ELF-1 (cell line): Measurements from ENCODE around the gene LPP.
A peak's percentile ranks its signal among the peaks of the same experiment; 100 is the strongest.

Experiments used
- DNase-seq: peaks from one replicate; pipeline ENCODE4 v3.0.0-alpha.2; 2016; ENCODE audit warnings: low read depth, low spot score

Gene LPP

GRCh38 chr3:188779281-188779980, 625.5 kb downstream of the LPP start:
- DNase-seq, result no peak

DNA sequence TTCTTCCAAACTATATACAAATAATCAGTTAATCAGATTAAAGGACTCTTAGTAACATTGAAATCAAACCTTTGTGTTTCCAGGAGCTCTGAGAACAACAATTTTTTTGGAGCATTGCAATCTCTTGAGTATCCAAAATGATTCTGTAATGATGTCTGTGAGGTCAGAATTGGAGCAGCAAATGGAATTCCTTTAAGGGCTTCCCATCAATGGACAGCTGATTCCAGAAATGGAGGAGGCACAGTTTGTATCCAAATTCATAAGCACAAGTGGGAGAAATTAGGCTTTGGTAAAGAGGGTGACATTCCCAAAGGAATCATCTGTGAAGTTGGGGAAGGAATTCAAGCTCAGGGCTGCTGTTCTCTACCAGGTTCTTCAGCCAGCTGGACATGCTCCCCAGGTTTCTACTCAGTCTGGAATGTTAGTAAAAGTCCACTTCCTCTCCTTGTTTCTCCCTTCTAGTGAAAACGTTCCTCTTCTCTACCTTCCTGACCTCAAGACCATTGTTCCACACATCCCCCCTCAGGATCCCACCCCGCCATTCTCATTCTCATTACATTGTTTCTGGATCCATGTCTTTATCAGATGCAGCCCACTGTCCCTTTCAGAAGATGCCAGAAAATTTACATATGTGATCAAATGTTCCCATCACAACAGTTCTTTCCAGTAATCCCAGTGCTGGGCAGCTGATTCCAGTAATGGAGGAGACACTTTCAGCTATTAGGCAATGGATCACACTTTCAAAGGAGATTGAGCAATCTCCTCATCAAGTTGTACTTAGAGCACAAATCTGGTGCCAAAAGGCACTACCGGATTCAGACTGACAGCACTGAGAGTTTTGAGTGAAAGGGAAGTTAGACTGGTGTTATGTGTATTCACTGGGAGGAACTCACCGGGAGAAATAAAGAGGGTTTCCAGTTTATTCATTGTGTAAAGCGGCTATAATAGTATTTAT, 626.5 kb downstream of the LPP start:
- no peak for DNase-seq

- no peak for DNase-seq
Observed at GRCh38 chr3:188782613-188783124, 628.7 kb downstream of the LPP start.

DNA sequence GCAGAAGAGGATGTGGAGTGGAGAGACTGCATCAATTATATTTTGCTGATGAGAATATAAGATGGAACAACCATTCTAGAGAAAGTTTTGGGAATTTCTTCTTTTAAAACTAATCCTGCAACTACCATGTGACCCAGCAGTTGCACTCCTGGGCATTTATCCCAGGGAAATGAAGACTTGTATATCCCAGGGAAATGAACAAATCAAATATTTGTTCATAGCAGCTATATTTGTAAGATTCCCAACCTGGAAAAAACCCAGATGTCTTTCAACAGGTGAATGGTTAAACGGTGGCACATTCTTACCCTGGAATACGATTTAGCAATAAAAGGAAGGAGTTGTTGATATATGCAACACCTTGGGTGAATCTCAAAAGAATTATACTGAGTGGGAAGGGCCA, 632.5 kb downstream of the LPP start:
- no peak for DNase-seq

- DNase-seq, result no peak
Observed at GRCh38 chr3:188788621-188789081, 634.7 kb downstream of the LPP start.

DNA sequence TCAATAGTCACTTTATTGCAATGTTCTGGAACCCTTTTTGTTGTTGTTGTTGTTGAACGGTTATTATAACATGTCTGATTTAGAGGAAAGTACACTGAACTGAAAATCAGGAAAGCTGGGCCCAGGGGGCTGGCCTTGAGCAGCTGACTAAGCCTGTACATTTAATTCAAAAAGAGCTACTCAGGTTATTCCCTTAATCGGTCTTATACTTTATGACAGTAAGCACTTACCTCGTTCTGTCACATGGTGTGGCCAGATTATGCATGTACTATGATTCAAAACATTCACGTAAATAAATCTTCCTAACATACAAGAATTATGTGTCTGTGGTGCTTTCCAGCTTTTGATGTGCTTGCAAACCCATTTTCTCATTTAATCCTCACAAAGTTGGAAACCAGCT, 635.3 kb downstream of the LPP start:
- no peak for DNase-seq

DNA sequence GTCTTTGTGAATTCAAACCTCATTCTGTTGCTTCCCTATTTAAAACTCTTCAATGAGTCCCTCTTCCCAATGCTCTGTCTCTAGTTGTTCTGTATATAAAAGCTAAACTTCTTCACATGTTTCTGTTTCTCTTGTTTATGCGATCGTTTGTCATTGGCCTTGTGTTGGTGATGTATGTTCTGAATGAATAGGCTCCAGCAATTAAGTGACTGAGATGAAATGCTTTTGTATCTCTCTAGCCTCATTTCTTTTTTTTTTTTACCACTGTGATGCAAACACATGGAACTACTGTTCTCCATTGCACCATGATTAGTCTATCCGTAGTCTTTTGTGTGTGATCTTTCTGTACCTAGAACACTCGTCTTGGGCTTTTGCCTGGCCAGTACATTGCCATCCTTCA, 637.4 kb downstream of the LPP start:
- DNase-seq, result no peak

DNA sequence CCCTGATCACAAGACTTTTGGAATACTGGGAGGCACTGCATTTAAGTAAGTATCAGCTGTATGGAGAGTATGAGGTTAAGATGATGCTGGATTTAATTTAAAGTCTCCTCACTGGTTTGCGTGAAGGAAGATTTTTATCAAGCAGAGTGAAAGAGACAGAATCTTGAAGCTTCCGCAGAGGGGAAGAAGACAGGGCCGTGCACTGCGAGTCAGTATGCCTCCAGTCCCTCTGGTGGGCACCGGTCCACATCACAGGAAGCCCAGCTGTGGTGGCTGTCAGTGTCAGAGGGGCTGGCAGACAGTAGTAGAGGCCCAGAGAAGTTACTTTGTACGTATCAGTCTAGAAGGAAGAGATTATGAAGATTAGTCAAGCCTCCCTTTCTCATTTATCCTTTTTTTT, 638.8 kb downstream of the LPP start:
- DNase-seq, result peak; percentile 16

DNA sequence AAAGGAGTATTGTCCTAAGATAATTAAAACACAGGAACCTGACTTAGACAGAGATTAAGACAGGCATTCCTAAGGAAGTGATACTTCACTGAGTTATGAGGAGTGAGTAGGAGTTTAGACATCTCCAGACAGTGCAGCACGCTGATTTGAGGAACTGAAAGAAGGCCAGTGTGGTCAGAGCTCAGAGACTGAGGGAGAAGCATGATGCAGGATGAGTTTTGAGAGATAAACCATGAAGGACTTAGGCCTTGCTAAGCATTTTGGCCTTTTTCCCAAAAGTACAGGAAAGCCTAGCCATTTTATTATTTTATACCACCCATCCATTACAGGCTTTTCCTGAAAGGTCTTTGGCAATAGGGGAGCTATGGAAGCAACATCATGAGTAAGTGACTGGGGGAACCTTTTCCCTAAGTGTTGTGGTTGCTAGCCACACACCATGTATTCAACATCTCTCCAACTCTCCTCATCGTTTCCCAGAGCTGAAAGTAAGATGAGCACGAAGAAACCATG, 642.2 kb downstream of the LPP start:
- DNase-seq, result no peak

DNA sequence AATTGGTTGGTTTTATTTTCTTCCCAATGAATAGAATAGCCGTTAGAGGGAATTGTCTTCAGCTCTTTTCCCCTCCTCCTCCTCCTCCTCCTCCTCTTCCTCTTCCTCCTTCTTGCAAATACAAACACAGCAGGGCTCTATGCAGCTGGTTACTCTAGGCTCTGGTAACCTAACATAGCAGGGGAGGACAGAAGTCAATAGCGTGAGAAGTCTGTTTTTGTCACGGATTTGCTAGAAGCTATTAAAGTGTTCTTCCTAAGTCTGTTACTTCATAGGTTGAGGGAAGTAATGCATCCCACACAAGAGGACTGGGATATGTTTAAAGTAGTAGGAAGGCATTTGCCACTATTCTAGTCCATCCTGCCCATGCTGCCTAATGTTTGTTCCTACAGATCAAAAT, 643.1 kb downstream of the LPP start:
- DNase-seq, result no peak

DNA sequence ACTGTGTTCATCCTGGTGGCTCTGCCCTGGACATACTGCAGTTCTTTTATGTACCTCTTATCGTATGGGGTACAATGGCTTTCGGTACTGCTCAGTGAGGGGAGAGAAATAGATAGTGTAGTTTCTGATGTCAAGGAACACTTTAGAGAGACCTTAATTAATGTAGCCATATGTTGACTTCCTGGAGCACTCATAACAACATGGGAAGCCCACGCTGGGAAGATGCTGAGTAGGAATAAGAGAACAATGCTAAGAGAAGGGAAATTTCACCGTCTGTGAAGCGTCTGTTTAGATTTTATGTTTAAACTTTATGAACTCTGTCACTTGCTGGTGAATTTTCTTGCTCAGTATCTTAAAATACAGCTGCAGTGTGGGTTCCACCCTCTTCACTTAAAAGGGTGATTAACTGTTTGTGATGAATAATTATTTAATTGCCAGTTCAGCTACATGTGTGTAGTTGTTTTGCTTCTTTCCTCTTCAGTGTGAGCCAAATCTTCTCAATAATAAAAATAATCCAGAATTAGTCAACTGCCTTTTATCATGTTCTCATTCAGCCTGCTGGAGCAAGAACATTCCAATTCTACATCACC, 644.7 kb downstream of the LPP start:
- DNase-seq, result no peak

DNA sequence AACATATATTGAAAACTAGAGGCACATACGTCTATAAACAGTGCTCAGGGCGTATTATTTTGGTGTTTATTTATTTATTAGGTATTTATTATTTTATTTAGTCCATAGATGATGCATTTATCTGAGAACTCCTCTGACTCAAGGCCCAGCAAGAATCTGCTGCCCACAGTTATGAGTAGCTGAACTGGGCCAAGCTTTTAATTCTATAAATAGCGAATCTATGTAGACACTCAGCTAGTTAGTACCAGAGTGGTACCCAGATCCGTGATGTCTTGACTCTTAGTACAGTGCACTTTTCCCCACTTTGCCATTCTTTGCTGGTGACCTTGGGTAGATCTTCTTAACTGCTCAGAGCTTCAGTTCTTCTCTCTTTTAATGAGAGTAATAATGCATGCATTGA, 647.4 kb downstream of the LPP start:
- DNase-seq, result no peak

DNA sequence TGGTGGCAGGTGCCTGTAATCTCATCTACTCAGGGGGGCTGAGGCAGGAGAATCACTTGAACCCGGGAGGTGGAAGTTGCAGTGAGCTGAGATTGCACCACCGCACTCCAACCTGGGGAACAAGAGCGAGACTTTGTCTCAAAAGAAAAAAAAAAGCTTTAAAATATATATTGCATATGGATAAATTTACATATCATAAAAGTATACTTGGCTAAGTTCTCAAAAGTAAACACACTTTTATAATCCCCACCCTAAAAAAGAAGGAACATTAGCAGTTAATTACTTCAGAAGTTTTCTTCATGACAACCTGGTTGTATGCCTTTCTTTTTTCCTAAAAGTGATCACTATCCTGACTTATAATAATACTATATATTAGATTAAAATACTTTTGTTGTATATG, 648.7 kb downstream of the LPP start:
- DNase-seq, result no peak

DNA sequence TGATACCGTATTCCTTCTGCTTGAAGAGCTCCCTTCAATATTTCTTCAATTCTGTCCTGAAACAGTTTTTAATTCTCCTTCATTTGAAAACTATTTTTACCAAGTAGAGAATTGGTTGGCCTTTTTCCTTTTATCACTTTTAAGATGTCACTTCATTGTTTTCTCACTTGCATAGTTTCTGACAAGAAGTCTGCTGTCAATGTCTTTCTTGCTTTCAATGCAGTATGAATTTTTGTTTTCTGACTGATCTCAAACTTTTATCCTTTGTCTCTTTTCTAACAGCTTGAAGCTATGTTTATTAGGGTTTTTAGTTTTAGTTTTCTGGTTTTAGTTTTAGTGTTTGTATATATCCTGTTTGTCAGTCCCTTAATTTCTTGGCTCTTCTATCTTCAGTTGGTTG, 653.0 kb downstream of the LPP start:
- no peak for DNase-seq

GRCh38 chr3:188812198-188812597, 658.2 kb downstream of the LPP start:
- no peak for DNase-seq

- no peak for DNase-seq
Observed at GRCh38 chr3:188814581-188814980, 660.6 kb downstream of the LPP start.

DNA sequence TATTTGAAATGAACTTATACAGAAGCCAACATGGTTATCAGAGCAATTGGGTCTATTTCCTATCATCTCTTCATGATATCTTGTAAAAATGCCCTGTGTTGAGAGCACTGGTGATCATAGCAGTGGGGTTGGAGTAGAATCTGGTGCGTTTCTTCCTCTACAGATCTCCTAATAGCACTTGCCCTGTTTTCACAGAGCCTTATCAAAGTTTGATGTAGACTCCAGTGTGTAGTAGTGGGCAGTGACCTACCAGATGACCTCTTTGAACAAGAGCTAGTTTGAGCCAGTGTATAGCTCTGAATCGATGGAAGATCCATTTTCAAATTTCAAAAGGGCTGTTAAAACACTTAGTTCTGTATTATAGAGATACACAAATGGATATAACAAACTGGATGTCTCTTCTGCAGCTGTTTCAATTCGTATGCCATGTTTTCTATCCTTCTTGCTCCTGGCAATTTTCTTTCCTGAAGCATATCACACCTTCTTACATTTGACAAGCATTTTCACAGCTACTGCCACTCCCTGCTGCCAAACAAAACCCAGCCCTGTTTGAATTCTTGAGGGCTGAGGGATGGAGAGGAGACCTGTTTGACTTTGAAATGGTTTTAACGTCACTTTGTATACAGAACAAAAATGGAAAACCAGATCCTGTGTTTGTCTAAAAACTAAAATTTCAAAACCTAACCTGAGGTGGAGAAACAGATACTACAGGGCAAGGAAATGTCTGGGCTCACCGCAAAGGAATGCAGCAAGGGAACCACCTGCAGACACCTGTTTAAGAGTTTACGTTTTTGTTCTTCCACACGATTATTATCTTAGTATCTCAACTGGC, 663.4 kb downstream of the LPP start:
- DNase-seq, result no peak

DNA sequence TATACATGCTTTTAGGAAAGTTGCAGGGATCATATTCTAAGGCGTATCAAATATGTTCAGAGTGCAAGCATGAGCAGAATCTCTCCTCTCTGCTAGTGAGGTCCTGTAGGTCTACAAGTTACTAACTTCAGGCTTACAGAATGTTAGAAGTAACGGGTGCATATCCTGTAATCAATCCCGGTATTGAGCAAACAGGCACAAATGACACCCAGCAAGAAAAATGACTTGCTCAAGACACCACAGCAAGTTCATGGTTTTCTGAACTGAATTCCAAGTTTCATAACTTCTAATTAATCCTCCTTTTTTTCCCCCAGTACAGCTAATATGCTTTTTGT, 663.9 kb downstream of the LPP start:
- DNase-seq, result no peak

DNA sequence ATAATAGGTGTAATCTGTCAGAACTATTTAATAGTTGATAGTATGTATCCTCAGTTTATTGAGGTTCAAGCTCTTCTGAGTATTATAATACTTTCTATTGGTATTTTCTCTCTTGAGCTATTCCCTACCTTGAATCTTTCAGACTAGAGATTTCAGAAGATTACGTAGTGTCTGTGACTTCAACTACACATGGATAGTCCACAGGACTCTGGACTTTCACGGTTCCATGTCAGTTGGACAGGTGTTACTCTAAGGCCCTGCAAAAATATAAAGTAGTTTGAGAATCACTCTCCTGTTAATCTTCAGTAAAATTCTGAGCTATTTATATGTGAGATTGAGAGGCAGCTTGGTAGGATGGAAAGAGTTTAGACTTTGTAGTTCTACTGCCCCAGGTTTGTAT, 664.3 kb downstream of the LPP start:
- DNase-seq, result no peak

GRCh38 chr3:188819939-188820338, 666.0 kb downstream of the LPP start:
- no peak for DNase-seq

DNA sequence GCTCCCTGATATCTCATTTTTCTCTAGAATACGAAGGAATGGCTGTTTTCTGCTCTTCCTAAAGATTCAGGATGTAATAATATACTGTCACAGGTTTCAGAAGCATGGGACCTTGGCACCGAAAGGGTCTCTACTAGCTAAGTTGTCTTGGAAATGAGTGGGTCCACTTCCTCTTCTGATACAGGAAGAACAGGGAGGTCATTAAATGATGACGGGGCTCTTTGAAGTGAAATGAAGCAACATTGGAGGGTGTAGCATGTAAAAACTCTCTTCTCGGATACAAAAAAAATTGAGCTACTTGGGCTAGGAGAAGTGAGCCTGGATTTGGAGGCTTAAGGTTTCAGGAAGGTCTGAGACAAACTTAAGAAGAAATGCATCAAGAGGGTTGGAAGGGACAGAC, 668.0 kb downstream of the LPP start:
- no peak for DNase-seq
